Ovary (tissue), 9 donors: ENCODE measurements around the gene FBXW8. TPM values are rescaled to one million over a fixed set of nuclear protein-coding genes. Genes with fewer than 3 reads are reported as not detected.

ENCODE experiments used
- DNase-seq, 5 donors: peaks; one replicate each; pipeline ENCODE4 v3.0.0-alpha.2; 2019 to 2020
- H3K27ac ChIP-seq, 2 donors: fragments of 200-600 bp; one replicate each; pipeline versions ENCODE4 v1.5.1 to v1.8.0; 2019 to 2022
- H3K27me3 ChIP-seq: fragments of 200-600 bp; one replicate; pipeline ENCODE4 v1.8.0; 2022
- H3K36me3 ChIP-seq: fragments of 200-600 bp; sonication (generic); one replicate; pipeline ENCODE4 v1.5.1; 2019
- H3K4me1 ChIP-seq: one replicate; pipeline ENCODE4 v1.8.1; 2013; ENCODE audit warnings: mild to moderate bottlenecking, moderate library complexity; ENCODE audit not compliant: insufficient read depth
- H3K4me3 ChIP-seq: fragments of 200-600 bp; sonication (generic); one replicate; pipeline ENCODE4 v1.5.1; 2017
- H3K9me3 ChIP-seq, 2 donors: fragments of 200-600 bp in 1 of 2; sonication (generic) in 1 of 2; one replicate each; pipeline versions ENCODE4 v1.5.1 to v1.8.1; 2013 to 2019; ENCODE audit warnings: mild to moderate bottlenecking in 1 of 2, moderate library complexity in 1 of 2
- EP300 ChIP-seq: sonication (generic); formaldehyde crosslinking; IDR thresholded peaks from one replicate; pipeline ENCODE4 v1.6.1; 2017; ENCODE audit warnings: antibody characterized with exemption
- POLR2A ChIP-seq: fragments of 450-650 bp; IDR thresholded peaks from one replicate; pipeline ENCODE4 v1.6.1; 2017; ENCODE audit warnings: antibody characterized with exemption, mild to moderate bottlenecking, moderate library complexity
- WGBS, 3 donors: extraction: QIAGEN DNeasy Blood & Tissue Kit in 1 of 3; methylation state at CpG; one replicate each; pipeline versions ENCODE4 v1.1.5 to v1.1.7; 2013 to 2017; 5-methylcytosine and 5-hydroxymethylcytosine counted together
- intact Hi-C, 4 donors: fragments of 100-400 bp; cut with DNase I; formaldehyde crosslinking; loops; one replicate each; pipeline versions ENCODE4 v1.11.0 to v1.15.1; 2022 to 2023
- polyA plus RNA-seq, 2 donors: library from polyadenylated mRNA; stranded (reverse); fragments of 200-250 nt in 1 of 2; fragments of 350-450 nt in 1 of 2; fragmentation: Illumina TruSeq in 1 of 2; extraction: RNeasy Lipid Tissue Mini Kit (QIAGEN cat#74804) in 1 of 2; gene quantifications; one replicate each; pipeline ENCODE4 v1.2.3, GENCODE V29; 2013 to 2014
- total RNA-seq, 7 donors: library from RNA; depleted of rRNA in 2 of 7; stranded (reverse); fragments of >200 nt in 2 of 7; fragmentation: NEBNext Ultra II Directional in 3 of 7; extraction: Animal tissue kit (Norgen Biotek cat#: 25700) in 3 of 7; gene quantifications; one replicate each; pipeline versions ENCODE4 v1.1.0 to v1.2.4, GENCODE V29; 2016 to 2023
- TF ChIP-seq, protein P1 (sequence below), 3 donors: fragments of 450-650 bp in 2 of 3; fragments of 200-600 bp in 1 of 3; IDR thresholded peaks; one replicate each; pipeline versions ENCODE4 v1.5.1 to v1.8.0; 2016 to 2022; ENCODE audit warnings: antibody characterized with exemption in 3 of 3, mild to moderate bottlenecking in 1 of 3
- donor health status: DM: no; HTN: no; CAD: no; lungs with moderate emphysema.
- donor health status: DM: no; HTN: no; CAD: no.
- donor health status: Bipolar disorder and iron deficiency.
- donor health status: DM: yes; HTN: yes; CAD: no.
- donor health status: DM: no; HTN: no; CAD: no.
- donor health status: DM: yes; HTN: yes; CAD: no.

FBXW8 gene
- total and polyA plus RNA-seq, 9 donors = 7.4 to 23.1 (median 16.6) TPM

DNA sequence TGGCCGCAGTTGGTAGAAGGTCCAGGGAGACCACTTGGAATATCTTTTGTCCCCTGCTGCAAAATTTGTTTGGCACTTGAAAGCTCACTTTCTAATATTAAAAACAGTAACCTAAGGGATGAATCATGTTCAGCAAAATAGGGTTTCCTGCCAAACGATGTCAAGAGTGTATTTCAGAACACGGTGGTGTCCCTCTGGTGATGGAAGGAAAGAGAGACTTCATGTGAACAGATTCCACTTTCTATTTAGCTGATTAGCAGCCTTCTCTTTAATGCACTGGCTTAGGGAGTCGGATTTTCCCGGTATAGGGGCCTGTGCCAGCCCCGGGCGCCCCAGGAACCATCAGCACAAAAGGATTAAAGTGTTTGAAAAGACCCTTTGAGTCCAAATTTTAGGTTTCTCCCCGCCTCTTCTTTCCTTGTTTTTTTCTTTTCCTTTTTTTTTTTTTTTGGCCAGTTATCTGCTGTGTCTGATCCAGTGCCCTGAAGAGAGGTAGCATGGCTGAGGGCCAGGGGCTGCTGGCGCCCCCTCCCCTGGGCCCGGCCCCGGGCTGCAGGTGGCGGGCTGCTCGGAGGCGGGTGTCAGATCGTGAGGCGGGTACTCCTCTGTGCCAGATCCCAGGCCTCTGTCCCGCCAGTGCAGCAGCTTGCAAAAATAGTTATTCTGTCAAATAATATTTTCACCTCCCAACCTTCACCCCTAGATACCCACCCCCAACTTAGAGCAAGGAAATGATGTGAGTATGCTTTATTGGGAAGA, 100.1 kb downstream of the FBXW8 start:
- no peaks in the 10 kb centered on the region for H3K9me3 ChIP-seq
- TF ChIP-seq, protein P1, sequence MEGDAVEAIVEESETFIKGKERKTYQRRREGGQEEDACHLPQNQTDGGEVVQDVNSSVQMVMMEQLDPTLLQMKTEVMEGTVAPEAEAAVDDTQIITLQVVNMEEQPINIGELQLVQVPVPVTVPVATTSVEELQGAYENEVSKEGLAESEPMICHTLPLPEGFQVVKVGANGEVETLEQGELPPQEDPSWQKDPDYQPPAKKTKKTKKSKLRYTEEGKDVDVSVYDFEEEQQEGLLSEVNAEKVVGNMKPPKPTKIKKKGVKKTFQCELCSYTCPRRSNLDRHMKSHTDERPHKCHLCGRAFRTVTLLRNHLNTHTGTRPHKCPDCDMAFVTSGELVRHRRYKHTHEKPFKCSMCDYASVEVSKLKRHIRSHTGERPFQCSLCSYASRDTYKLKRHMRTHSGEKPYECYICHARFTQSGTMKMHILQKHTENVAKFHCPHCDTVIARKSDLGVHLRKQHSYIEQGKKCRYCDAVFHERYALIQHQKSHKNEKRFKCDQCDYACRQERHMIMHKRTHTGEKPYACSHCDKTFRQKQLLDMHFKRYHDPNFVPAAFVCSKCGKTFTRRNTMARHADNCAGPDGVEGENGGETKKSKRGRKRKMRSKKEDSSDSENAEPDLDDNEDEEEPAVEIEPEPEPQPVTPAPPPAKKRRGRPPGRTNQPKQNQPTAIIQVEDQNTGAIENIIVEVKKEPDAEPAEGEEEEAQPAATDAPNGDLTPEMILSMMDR (IDR thresholded peaks at IDR 0.05) = no peak
- TF ChIP-seq POLR2A = no peak
- no peak for TF ChIP-seq EP300
- no peaks in the 10 kb centered on the region for H3K27me3 ChIP-seq
- H3K4me1 ChIP-seq = no peaks in the 10 kb centered on the region
- DNase-seq = no peak
- H3K36me3 ChIP-seq = no peaks in the 10 kb centered on the region
- 73 to 77% (median 76%) methylated on average over 17 of the region's 17 CpGs for WGBS, 3 donors
- H3K27ac ChIP-seq = no peak overlapping the region
- H3K4me3 ChIP-seq = no peak overlapping the region
- intact Hi-C loops = no loop called here

DNA sequence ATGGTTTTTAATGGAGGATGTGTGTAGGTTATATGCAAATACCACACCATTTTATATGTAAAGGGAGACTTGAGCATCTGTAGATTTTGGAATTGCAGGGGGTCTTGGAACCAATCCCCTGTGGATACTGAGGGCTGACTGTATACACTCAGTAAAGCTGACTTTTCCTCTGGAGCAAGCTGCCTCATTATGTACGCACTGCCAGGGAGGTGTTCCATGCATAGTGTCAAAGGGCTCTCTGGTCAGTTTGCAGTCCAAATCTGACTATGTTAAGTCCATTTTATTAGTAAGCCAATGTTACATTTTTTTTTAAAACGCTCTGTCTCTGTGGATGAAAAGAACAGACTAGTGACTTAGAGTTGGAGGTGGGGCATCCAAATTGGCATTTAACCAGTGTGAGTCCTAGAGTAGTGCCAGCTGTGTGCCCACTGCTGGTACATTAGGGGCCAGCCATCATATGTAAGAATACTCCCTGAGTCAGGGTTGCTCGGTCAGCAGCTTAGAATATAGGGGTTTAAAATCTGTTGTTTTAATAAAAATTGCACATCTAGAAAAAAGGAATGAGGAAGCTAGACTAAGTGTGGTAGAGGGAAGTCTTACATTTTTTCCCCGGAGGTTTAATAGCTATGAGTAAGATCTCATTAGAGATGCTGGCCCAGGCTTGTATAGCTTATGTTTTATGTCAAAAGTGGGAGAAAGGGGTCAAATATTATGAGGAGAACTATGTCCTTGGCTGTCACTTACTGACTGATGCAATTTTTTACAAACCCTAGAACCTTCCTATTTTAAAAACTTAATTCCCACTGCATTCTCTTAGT, 101.4 kb downstream of the FBXW8 start:
- intact Hi-C loops = no loop called here
- no peaks in the 10 kb centered on the region for H3K36me3 ChIP-seq

GRCh38 chr12:117013726-117014125, 103.0 kb downstream of the FBXW8 start:
- no peak for DNase-seq
- Histone ChIP-seq H3K36me3 (no peaks in the 10 kb centered on the region), H3K9me3 (no peaks in the 10 kb centered on the region), H3K27ac (no peak overlapping the region), H3K4me3 (no peak overlapping the region), H3K4me1 (no peaks in the 10 kb centered on the region), H3K27me3 (no peaks in the 10 kb centered on the region)
- TF ChIP-seq POLR2A (no peak), EP300 (no peak)
- TF ChIP-seq, protein P1 (IDR thresholded peaks at IDR 0.05) = no peak
- intact Hi-C loops = no loop called here
- 77 to 89% (median 85%) methylated on average over 1 of the region's 1 CpG for WGBS, 3 donors

More for the DNA sequence above, 101.4 kb downstream of the FBXW8 start:
- Histone ChIP-seq H3K9me3 (no peaks in the 10 kb centered on the region), H3K4me3 (no peak overlapping the region), H3K4me1 (no peaks in the 10 kb centered on the region), H3K27ac (no peak overlapping the region), H3K27me3 (no peaks in the 10 kb centered on the region)
- TF ChIP-seq POLR2A (no peak), EP300 (no peak)
- TF ChIP-seq, protein P1 (IDR thresholded peaks at IDR 0.05) = no peak
- no peak for DNase-seq
- WGBS, 3 donors = 29 to 42% (median 33%) methylated on average over 4 of the region's 4 CpGs

GRCh38 chr12:117014342-117014887, 103.7 kb downstream of the FBXW8 start:
- no peaks in the 10 kb centered on the region for H3K9me3 ChIP-seq
- no peaks in the 10 kb centered on the region for H3K4me1 ChIP-seq
- 89 to 93% (median 92%) methylated on average over 8 of the region's 8 CpGs for WGBS, 3 donors
- no peak for DNase-seq
- no peak overlapping the region for H3K4me3 ChIP-seq
- H3K36me3 ChIP-seq = no peaks in the 10 kb centered on the region
- no peaks in the 10 kb centered on the region for H3K27me3 ChIP-seq
- intact Hi-C loops = no loop called here
- no peak overlapping the region for H3K27ac ChIP-seq
- TF ChIP-seq, protein P1 (IDR thresholded peaks at IDR 0.05) = no peak
- TF ChIP-seq POLR2A (no peak), EP300 (no peak)
